Kasumi-1 (cell line): ENCODE data around the gene NUP214.
"Not testable (repeated sequence)": the region's sequence is repeated elsewhere in the genome, so short reads cannot be mapped to it uniquely, and the experiment has no call there.

Source experiments
- DNase-seq, 2 experiments: peaks; one replicate each; lab custom pipeline; 2025; lab: John Stamatoyannopoulos, UW

The NUP214 gene

DNA sequence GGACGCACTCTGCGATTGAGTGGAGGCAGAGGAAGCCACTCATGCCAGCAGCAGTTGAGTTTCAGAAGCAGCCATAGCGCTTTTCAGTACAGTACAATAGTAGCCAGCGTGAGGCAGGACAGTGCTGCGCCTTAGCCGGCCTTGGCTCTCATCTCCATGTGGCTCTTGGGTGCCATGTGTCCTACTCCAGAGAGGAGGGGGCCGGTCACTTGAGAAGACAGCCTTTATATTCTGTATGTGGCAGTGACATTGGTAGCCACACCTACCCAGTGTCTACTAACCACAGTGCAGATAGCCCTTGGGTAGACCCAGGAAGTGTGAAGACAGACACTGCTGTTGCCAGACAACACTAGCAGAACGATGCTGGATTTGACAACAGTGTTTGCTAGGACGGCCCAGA is 108.6 kb downstream of the NUP214 start:
- no peak for DNase-seq

DNA sequence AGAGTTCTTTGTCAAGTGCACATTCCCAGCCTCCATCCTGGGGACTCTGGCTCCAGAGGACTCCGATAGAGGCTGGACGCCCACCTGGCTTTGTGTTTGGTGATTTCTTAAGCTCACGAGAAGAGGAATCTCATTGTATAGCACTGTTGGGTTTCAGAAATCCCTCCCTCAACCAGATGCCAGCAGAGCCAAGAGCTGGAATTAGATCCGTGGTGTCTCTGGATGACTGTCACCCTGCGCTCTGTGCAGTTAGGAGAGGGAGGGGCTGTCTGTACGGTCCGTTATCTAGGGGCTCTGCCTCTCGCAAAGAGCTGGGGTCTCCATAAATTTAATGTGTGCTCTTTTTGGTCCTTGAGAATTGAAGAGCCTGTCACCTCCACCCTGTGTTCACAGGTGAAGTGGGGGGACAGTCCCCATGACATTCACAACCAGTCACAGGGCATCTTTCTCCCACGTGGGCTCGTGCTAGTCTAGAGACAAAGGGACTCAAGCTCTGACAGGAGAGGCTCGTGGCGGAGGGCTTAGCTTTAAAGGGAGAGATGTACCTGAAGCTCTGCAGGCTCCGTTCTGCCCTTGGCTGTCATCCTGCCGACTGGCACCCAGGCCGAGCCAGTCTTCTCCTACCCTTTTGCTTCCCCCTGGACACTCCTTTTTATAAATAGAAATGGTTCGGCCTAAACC is 109.6 kb downstream of the NUP214 start:
- DNase-seq = no peak

DNA sequence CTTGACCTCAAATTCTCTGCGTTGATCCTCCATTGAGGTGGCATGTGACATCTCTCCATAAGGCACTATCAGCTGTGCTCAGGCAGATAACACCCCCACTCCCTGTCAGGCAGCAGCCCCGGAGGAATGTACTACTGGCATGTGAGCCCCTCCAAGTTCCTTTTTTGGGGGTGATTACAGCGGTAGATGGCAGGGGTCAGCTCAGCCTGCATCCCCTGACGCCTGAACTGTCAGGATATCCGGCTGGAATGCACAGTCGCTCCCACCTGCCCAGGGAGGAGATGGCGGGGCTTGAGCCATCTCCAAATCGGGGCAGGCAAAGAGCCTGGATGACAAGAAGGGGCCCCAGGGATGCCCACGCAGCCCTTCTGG is 110.1 kb downstream of the NUP214 start:
- DNase-seq = no peak

DNA sequence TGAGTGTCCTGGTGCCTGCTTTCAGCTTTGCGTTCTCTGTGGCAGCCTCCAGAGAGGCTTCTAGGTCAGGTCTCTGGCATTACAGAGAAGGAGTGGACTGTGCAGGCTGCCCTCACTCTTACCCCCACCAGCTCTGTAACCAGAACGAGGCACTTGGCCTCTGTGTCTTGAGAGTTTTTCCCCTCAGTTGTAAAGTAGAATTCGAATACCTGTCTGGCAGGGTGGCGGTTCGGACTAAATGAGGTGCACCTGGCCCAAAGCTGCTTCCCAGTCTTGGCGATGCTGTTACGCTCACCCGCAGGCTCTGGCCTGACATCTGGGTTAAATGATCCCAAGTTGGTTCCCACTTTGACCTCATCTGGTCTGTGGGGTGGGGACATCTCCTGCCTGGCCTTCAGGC is 110.8 kb downstream of the NUP214 start:
- DNase-seq = no peak

DNA sequence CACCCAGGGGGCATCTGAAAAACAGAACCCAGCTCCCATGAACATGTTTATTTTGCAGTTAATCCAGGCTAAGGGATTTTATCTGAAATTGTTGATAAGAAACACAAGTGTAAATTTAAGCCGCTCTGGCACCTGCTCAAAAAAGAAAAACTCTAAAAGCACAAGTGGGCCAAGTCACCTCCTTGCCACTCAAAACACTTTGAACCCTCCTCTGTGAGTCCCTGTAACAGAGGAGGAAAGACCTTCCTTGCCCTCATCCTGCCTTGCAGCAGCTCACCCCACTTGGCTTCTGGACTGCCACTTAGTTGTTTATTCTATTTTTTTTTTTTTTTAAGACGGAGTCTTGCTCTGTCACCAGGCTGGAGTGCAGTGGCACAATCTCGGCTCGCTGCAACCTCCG is 111.4 kb downstream of the NUP214 start:
- no peak for DNase-seq

DNA sequence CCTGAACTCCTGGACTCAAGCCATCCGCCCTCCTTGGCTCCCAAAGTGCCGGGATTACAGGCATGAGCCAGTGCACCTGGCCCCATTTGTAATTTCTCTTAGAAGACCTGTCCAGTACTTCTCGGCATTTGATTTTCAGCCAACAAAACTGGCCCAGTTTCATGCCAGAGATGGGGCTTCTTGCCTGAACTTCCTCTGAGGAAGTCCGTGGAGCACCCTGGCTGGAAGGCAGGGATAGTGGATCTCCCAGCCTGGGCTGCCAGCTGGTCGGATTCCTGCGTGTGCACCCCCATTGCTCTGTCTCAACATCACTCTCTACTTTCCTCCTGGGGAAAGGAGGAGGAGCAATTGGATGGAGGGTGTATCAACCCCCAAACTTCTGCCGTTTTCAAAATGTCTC is 111.9 kb downstream of the NUP214 start:
- no peak for DNase-seq

DNA sequence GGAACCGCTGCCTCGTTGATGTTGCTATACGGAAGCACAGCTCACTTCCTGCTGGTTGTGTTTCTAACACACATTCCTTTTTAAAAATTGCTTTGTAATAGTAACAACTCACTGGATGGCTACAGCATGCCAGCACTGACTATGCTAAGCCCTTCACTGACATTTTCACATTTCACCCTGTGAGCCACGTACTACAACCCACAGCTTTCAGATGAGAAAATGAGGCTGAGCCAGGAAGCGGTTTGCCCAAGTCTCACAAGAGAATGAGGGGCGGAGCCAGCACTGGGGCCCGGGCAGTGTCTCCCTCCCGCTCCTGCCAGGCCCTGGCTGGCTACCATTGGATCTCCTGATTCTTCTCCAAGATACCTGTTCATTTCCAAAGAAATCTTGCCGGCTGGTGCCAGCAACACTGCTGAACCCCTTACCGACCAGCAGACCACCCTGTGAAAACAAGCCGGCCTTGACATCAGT is 112.6 kb downstream of the NUP214 start:
- peak; percentile 71 to 86 for DNase-seq

DNA sequence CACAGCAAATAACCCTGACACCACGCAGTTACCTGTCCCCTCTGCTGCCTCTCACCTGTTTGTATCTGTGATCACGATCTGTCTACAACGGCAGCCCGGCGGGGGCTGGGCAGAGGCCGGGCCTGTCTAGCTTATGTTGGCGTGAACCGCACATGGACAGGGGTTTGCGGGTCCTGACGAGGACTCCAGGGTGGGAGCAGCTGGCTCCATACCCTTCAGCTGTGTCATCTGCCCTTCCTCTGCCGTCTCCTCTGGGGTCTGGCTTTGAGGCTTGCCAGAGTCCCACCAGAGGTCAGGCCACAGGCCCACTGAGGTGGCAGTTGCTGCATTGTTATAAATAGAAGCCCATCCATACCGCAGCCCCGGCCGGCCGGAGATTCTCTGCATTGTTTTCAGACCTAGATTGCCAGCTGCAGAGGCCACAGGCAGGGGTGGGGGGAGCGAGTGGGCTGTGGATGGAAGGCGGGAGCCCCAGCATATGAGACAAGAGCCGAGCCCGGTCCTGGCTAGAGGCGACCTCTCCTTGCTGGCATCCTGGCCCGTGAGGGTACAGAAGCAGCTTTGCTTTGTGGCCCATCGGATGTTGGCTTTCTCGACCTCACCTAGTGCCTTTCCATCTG is 113.1 kb downstream of the NUP214 start:
- no peak for DNase-seq

DNA sequence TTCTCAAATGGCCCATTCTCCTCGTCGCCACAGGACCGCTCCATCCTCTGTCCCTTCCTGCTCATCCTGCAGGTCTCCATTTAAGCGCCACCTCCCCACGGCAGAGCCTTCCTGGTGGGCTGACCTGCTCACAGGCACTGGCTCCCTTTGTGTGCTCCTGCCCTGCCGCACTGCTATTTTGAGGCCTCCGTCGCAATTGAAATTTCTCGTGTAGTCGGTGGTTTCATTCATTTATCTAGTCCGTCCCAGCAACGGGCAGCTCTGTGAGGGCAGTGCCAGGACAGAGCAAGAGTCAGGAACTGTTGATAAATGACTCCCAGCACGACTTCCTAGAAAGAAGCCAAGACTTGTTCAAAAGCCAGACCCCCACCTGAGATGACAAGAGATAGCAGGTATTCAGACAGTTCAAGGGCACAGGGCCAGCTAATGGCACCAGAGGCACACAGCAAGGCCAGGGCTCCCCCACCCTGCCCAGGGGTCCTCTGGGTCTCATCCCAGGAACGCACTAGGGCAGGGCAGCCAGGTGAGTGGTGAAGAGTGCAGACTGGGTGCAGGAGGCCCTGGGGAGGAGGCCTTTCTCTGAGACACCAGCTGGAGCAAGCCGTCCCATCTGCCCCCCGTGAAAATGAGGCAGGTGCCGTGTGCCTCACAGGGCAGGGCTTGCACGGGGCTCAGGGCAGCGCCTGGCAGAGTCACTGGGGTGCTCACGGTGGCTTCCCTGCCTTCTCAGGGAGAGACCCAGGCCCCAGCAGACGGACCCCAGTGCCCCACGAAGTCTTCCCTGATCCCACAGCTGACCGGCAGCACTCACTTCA is 114.0 kb downstream of the NUP214 start:
- no peak for DNase-seq

DNA sequence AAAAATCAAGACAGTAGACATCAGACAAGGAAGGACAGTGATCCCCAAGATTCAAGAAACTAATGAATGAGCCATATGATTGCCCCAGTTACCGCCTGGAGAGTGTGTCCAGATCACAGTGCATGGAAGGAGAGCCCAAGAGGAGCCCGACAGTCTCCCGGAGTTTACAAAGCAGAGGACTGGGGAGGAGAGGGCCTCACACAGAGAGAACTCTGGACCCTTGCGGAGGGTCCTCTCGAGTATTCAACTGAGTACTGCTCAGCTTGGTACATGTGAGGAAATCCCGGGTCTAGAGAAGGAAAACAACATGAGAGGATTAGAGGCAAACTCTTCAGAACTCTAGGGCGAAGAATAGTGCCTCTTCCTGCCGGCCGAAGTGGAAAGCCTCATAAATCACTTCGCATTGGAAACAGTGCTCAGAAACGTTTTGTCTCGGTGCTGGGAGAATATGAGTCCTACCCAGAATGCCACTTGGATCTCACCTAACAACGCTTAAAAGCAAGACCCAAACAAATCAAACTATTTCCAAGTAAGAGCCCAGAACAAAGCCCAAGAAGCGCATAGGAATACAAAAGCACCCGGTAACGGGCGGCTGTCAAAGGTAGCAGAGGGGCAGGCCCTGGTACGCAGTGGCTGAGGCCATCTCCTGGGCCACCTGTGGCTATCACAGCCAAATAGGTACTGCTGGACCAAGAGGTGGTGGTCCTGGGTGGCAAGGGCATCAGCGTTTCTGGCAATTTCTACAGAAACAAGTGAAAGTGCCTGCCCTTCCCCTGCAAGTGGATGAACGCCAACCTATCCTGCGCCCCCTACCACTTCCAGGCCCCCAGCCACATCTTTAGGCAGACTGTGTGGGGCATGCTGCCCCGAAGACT is 114.9 kb downstream of the NUP214 start:
- DNase-seq = no peak

DNA sequence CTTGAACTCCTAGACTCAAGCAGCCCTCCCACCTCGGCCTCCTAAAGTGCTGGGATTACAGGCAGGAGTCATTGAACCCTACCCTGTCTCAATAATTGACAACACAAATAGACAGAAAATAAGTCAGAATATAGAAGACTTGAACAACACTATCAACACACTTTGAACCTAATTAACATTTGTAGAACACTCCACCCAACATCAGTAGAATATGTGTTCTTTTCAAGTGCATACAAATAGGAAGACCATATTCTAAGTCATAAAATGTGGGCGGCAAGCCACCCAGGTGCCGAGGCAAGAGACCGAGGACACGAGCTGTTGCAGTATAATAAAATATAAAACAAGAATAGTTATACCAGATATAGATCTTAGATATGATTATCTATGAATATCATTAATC is 118.9 kb downstream of the NUP214 start:
- DNase-seq = not testable (repeated sequence)

DNA sequence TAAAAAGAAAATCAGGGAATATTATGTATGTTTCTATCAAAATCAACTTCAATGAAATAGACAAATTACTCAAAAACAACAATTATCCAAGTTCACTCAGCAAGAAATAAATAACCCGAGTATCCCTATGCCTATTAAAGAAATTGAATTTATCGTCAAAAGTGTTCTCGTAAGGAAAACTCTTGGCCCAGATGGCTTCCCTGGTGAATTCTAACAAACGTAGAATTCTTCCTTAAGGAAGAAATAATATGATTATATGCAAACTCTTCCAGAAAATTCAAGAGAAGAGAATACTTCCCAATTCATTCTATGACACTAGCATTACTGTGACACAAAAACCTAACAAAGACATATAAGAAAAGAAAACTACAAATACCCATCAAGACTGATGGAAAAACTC is 121.2 kb downstream of the NUP214 start:
- no peak for DNase-seq

DNA sequence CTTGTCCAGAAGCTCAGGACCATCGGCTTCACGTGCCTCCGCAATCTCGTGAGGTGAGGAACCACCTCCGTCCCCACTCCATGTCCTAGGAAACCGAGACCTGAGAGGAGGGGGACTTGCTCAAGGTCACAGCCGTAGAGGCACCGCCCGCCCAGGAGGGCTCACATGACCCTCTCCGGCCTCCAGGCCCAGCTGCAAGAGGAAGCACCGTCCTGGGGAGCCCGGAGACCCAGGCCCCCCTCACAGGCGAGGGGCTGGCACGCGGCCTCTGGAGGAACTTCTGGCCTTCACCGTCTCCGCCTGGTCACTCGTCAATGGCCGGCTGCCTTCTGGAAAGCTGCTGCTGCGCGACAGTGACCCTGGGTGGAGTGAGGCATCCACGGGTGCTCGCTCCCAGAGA is 126.7 kb downstream of the NUP214 start:
- no peak for DNase-seq

DNA sequence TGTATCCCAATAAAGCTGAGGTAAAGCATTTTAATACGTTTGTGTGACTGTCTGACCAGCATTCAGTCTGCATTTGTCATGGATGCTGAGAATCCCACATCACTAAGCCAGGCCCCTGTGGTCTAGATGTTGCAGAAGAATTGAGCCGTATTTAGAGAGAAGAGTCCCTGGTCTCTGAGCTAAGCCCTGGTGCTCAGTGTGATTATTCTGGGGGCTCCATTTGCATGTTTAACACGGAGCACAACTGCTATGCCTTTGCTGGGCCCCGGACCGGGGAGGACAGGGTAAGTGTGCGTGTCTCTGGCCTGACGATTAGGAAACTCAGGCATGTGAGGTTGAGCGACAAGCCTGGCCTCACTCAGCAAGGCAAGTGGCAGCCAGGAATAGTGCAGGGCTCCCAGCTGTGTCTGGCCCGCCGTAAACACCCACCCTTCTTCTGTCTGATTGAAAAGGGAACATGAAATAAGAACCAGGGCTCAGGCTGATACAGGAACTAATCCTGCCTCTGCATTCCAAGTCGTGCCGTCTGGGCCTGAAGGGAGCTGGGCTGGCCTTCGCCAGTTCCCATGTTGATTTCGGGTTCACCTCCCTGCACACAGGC is 128.6 kb downstream of the NUP214 start:
- DNase-seq = peak; percentile 93 to 94

DNA sequence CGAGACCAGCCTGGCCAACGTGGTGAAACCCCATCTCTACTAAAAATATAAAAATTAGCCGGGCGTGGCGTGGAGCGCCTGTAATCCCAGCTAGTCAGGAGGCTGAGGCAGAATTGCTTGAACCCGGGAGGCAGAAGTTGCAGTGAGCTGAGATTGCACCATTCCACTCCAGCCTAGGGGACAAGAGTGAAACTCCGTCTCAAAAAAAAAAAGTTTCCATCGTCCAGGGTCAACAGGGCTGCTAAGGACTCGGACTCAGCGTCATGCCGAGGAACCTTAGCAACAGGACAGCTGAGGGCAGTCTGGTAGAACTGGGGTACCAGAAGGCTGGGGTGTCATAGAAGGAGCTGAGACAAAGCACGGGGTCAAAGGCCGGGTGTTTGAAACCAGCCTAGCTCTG is 129.2 kb downstream of the NUP214 start:
- no peak for DNase-seq

DNA sequence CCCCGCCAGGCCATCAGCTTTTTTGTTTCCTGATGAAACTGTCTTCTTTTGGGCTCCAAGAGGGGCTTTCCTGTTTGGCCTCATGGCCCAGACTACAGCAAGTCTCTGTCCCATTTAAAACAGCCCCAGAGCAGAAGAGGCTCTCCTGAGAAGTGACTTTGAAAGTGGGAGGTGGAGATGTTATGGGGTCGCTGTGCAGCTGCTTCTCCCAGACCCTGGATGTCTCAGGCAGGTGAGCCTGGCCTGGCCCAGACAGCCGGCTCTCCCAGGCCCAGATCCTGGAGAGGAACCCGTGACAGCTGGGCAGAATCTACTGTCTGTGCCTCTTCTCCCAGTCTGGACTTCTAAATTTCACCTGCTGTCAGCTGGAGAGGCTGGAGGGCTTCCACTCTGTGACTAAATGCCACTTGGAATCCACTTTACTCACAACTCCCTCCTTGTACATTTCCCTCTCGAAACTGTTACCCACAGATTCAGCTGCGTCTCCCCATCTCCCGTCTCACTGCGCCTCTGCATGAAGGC is 130.4 kb downstream of the NUP214 start:
- no peak for DNase-seq

DNA sequence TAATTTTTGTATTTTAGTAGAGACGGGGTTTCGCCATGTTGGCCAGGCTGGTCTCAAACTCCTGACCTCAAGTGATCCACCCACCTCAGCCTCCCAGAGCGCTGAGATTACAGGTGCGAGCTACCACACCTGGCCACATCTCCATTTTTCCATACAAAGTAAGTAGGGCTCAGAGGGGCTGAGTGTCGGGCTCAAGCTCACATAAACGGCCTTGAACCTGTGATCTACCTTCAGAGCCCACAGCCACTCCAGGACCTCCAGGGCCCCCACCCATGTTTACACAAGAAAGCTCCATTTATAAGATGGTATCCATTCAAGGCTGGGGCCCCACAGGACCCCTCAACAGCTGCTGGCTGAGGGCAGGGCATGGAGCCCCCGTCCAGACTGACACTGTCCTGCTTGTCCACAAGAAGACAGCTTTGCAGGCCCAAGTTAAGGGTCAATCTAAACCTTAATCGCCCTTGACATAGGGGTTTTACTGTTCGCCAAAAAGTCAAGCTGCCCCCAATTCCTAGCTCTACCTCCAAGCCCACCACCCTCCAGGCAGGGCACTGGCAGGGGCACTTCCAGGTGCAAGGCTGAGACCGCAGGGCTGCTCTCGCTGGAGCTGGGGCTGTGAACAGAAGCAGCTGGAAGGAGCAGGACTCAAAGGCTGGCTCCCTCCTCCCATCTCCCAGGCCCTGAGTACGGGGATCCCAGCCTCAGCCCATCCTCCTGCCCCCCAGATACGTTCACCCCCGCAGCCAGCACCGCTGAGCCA is 132.1 kb downstream of the NUP214 start:
- no peak for DNase-seq

DNA sequence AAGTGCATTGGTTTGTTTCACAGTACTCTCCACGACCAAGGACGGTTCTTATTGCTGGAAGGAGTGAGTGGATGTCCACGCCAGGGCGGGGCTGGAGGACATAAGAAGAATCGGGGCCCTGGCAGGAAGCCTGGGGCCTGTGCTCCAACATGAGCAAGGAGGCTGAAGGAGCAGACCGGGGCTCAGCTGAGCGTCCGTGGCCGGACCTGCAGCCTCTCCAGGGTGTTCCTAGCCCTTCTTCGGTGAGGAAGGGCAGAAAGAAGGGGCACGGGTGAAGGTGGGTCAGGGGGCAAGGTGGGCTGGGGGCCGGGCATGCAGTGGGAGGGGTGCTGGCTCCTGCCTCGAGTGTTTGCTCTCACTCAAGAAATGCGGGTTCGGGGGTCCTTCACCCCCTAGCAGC is 132.8 kb downstream of the NUP214 start:
- no peak for DNase-seq

DNA sequence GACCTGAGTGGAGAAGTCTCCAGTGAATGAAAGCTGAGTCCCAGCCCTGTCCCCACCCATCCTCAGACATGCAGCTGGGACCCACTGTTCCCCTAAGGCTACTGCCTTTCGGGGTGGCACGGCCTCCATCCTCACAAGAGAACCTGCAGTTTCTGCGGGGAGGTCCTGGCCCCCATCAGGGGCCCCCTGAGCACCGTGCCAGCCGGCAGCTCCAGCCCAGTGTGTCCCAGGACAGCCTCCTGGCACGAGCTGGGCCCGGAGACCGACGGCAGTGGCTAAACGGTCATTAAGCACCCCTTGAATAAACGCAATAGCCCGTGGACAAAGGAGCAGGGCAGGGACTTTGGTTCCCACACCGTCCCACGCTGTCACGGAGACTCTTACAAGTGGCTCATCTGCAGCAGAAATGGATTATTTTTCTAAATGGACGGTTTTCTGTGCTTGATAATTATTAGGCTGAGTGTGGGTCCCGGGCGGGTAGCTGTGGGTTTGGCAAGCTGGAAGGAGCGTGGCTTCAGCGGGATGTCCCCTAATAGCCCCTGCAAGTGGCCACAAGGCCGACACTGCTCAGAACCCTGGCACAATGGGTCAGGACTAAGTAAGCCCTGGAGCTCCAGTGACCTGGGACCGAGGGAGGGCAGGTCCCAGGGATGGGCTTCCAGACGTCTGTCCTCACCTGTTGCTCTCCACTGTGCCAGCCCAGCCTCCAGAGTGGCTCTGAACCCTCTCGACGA is 133.5 kb downstream of the NUP214 start:
- no peak for DNase-seq

DNA sequence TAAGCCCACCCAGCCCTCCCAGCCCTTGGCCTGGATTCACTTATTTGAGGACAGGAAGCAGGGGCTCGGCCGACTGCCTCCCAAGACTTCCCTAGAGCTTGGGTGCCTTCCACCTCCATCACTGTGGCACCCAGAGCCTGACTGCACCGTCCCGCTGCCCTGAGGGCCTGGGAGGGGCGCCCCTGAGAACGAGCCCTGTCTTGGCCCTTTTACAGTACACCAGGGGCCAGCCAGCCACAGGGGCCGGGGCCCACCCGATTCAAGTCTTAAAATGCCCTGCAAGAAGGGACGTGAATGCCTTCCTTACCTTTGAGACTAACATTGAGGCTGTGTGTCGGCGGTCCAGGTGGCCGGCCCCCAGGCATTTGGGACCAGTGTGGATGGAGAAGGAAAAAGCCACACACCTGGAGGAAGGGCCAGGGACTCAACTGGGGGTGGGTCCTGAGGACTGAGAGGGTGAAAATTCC is 134.1 kb downstream of the NUP214 start:
- DNase-seq = no peak
